Fibroblast of skin of scalp (primary cell): ENCODE measurements around the gene PLXNA2.

ENCODE experiments used
- DNase-seq: peaks from one replicate; pipeline ENCODE4 v3.0.0-alpha.2; 2013

Gene PLXNA2

DNA sequence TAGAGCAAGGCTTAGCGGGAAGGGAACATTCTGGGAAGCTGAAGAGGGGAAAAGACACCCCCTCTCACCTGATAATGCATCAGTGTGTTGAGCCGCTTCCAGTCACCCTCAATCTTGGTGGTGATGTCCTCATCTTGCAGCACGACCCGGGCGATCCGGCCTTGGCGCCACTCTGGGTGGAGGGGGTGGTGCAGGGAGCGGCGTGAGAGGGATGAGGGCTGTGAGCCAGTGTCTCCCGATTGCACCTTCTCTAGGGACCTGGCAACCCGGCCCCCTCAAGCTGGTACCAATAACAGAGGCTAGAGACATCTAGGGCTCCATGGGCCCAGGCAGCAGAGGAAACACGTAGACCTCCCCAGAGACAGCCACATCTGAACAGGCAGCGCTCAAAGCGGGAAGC lies 205.9 kb downstream of the PLXNA2 start:
- no peak for DNase-seq

DNA sequence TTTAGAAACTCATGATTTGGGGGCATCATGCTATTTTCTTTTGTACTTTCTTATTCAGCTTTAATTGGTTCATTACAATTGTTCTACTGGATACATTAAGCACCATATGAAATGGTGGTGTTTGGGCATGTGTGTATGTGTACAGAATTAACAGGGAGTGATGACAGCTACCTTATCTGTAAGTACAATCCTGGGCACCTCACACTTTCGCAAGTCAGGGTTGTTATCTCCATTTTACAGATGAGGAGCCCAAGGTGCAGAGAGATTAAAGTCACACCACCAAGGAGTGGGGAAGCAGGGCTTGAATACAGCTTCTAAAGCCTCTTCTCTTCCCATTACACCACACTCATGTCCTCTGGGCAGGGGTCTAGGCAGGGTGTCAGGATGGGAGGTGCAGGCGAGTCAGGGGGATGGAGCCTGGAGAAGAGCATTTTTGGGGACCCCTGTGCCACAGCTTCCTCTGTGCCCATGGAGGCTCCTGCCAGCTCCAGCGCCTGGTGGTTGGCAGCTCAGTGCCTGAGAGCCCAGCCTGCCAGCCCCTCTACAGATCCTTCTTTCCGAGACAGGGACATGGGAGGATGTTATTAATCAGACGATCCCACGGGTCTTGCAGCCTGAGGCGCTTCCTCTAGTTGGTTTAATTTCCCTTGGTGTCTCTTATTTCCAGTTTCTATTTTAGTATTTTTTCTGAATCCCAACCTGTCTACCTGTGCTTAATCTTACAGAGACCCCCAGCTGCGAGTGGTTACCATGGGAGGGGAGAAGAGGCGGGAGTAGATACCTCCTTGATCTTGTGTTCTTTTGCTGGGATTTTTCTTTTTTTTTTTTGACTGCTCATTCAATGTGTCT lies 207.0 kb downstream of the PLXNA2 start:
- DNase-seq, result no peak

DNA sequence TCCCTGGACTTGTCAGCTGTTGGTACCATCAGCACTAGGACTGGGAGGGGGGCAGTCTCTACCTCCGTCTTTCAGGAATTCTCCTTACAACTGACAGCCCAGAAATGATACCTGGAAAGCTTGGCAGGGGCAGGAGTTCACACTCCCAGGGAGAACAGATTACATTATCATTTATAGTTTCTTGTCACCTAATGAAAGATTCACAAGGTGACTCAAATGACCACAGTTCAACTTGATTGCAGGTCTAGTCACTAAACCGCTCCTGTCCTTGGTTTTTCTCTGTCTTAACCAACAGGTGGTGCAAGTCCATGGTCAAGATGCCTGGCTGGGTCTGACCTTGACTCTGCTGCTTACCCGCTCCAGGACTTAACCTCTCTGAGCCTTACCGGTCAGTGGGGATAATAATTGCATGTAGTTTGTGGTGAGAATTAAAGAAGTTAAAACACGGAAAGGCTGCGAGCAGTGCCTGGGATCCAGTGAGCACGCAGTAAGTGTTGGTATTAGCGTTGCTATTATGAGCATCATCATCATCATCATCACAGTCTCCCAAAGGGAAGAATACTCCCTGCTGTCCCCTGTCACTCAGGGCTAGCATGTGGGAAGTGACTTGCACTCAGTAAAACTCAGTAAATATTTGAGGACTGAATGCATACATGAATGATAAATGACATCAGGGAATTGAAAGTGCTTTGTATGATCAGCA lies 207.9 kb downstream of the PLXNA2 start:
- no peak for DNase-seq

DNA sequence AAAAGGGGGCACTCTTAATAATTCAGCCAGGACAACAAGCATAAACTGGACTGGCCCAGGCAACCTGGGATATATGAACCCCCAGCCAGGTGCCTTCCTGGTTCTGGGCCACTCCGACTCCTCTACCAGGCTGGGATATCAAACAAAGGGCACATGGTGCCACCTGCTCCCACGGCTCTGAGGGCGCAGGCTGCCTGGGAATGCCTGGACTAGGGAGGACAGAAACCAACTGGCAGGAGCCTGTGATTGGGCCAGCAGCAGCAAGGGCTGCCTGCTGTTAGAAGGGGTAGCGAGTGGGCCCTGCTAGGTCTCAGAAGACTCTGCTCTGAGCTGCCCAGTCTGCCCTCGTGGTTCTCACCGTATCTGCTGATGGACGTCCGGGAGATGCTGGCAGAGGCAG lies 210.0 kb downstream of the PLXNA2 start:
- DNase-seq, result no peak

DNA sequence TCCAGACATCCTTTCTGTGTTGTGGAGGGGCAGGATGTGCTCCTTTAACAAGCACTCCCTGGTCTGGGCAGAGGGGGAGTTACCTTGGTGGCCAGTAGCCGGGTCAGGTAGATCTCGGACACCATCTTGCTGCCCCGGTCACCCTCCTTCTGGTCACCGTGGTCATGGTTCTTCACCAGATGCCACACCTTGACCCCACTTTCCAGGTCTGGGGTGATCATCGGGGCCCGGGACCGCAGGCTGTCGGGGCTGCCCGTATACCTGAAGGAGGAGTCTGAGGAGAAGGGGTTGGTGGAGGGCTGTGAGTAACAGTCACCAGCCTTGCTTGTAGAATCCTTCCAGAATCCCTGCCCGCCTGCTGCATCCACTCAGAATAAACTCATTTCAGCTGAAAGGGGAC lies 210.9 kb downstream of the PLXNA2 start:
- DNase-seq, result no peak

DNA sequence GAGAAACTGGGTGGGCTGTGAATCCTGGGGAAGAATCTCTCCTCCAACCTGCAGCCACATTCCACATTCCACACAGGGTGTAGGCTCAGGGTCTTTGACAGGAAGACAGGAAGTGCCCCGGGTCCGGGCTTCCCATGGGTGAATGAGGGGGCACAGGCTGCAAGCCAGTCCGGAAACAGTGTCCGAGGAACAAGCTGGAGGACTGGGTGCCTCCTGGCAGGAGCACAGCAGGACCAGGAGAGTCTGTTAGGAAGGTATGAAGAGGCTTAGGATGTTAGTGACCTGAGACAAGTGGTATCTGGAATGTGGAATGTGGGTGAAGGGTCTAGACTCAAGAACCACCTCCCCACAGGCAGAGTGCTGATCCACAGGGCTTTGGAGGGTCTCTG lies 212.3 kb downstream of the PLXNA2 start:
- no peak for DNase-seq

DNA sequence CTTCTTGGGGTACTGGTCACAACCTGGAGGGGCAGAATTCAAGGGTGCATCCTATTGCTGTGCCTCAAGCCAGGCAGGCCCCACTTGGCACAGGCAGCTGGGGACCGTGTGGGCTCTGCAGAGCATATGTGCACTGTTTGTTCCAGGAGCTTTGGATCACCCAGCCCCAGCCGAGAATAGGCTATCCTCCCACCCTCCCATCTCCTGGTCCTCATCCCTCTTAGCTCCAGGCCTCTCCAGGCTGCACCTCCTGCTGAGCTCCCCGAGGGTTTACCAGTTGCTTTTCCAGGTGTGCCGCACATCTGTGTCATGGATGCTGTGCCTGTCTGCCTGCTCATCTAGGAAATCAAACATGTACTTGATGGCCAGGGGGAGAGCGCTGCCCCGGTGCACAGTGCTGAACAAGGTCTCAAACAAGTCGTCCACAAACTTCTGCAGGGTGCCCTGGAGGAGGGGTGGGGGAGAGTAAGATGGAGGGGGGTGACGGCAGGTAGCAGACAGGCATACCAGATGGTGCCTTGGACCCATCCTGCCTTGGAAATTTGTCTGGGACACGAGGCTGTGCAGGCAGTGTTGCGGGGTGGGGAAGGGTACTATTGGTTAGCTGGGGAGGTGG lies 212.8 kb downstream of the PLXNA2 start:
- no peak for DNase-seq

DNA sequence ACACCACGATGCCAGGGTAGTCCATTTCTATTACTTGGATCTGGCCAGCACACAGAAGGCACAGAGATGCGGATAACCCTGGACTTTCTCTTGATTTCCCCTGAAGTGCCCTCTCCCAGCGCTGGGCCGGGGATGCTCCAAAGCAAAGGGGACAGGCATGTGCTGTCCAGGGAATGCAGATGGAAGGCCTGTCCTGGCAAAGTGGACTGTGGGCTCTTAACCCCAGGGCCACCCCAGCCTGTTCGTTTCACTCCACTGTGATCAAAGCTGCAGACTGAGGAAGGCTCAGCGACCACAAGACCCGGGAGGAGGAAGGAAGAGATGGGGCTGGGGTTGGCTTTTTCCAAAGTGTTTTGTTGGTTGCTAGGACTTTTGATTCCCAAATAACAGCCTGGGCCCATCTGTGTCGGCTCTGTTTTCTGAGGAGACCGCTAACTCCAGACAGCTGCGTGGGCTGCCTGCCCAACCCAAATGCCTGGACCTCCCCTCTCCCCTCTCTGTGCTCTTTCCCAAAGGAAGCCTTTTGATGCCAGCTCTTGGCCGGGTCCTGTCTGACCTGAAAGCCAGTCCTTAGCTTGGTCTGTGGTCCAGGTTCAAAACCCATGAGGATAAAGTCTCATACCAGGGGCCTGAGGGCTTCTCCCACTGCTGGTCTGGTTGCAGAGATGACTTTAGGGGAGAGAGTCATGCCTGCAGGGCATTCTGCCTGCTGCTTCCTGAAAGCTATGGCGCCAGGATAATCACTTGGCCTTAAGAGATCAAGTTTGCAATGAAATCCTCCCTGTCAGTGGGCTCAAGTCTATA lies 213.7 kb downstream of the PLXNA2 start:
- peak; percentile 33 for DNase-seq

DNA sequence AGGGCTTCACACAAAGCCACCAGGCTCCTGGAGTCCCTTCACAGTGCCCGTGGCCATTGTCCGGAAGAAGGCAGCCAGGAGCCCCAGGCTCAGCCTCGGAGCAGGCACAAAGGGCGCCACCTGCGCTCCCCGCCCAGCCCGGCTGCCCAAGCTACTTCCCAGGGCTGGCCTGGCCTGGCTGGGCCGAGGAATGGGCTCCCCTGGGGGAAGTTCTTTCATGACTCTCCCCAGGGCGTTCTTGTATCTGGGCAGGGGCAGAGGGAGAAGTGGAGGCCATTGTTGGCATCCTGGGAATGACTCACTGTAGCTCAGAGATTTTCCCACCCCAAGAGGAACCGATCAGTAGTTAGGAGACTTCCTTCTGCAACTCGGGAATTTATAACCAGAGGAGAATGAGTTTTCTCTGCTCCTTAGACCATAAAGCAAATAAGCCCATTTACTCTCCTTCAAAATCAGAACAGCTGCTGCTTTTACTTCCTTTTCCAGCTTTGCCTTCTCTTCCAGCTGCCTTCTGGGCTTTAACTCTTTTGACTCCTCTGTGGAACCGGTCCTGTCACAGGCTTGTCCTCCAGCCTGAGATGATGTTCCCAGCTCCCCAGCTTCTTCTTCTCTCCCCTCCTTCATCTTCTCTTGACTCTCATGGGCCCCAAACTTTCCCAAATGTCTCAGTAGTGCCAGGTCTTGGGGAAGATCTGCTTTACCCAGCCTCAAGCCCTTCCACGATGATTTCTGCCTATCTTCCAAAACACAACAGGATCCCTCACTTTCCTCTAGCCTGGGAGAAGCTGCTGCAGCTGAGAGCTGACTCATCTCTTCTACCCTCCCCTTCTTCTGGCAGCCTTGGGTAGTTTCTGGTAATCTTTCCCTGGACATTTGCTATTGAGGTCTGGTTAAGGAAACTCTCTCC lies 214.6 kb downstream of the PLXNA2 start:
- peak; percentile 66 for DNase-seq

DNA sequence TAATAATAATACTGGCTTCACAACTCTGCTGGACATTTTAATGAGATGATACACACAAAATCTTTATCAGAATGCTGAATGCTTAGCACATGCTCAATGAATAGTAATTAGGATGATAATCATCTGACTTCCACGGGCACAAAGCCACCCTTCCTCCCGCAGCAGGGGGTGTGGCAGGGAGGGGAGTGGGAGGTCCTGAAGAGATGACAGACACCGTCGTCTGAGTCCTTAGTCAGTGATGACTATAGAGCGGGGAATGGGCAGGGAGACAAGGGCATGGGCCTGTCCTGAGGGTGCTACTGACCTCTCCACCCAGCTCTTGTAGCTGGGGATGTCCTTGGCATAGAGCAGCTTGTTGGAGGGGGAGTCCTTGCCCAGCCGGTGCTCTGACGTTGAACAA lies 215.7 kb downstream of the PLXNA2 start:
- no peak for DNase-seq

DNA sequence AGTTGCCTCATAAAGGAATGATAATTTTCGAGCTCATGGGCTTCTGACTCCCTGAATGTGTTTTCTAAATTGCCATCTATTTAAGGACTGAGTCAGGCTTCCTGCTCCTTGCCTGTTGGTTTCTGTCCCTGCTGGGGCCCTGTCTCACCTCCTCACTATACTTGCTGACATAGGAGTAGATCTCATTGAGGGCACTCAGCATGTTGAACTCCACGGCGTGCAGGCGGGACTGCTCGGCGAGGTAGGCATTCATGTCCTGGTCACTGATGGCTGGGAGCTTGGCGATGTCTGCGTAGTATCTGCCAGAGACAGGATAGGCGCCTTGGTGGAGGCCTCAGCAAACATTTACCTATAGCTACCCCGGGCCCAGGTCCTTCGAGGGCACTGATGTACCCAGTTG lies 216.3 kb downstream of the PLXNA2 start:
- DNase-seq, result no peak

DNA sequence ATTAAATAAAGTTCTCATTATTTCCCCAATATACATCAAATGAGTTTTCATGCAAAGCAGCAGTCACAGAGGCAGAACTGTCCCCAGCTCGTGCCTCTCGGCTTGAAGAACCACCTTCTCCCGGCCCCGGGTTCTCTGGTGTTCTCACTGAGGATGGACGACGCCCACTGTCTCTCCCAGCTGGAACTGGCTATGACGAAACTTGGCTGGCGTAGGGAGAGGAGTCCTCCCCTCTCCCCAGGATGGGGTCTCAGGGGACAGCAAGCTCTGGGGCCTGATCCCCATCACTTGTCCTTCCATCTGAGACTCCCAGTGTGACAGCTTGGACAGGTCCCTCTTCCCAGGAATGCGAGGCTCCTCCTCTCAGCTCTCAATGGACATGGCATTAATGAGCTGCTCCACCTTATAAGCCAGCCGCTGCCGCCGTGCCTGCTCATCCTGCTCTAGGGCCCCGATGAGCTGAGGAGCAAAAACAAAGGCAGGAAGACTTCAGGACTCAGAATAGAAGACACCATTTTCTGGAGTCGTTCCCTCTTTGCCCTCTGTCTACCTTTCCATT lies 217.2 kb downstream of the PLXNA2 start:
- no peak for DNase-seq

DNA sequence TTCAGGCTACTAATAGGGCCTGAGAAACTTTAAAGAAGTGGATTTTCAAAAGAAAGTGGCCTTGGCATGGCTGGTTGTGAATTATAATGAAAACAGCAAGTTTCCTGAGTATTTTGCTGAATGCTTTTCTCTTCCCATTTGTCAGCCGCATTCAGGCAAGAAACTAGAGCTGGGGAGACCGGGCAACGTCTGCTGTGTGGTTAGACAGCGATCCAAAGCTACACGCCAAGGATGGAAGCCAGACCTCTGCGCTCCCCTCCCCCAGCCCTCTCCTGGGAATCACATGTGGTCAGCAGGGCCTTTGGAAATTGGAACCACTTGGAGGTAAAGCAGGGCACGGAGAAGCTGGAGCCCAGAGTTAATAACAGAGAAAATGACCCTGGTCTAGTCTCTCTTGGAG lies 219.2 kb downstream of the PLXNA2 start:
- peak; percentile 74 for DNase-seq

DNA sequence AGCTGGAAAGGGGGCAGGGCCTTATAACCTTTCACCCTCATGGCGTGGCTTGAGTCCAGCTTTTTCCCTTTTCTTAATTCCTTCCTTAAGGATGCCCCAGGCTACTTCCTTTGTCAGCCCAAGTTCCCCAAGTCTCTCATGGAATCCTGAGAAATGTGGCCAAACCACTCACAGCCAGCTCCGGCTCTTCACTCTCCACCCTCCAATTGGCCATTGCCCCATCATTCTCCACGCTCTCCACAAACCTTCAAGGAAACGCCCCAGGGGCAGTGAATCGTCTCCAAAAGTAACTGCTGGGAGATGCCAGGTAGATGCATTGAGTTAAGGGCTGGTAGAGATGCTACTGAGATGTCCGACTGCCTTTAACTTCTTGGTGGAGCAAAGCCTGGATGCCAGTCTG lies 219.8 kb downstream of the PLXNA2 start:
- no peak for DNase-seq

DNA sequence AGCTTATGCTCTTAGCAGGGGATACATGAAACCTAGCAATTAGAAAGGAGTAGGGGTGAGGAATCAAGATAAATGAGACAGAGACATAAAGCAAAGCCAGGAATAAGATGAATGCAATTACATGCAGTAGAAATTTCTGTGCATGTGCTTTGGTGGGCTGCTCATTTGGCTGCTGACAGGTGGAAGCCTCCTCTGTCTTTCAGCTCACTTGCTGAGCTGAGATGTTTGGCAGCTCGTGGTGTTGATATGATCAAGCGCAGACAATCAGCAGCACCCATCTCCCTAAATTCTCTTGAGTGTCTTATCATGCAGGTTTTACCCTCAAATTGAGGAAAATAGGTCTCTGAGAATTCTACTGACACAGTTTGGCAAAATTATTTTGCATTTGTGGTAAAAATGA lies 224.9 kb downstream of the PLXNA2 start:
- DNase-seq, result no peak

DNA sequence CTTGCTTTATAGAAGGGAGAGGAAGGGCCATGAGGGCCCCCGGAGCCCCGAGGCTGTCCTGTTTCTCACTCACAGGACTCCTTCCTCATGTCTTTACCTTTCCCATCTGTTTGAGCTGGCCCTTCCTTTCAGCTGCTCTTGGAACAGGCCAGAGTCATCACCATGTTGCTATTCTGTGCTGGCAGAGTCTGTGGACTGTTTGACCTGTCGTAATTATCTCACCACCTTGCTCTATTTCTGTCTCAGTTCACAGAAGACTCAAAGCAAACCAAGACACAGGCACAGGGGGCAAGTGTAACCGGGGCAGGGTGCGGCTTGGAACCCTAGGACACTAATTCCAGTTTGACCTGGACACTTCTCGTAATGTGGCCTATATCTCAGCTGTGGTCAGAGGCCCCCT lies 228.9 kb downstream of the PLXNA2 start:
- no peak for DNase-seq

DNA sequence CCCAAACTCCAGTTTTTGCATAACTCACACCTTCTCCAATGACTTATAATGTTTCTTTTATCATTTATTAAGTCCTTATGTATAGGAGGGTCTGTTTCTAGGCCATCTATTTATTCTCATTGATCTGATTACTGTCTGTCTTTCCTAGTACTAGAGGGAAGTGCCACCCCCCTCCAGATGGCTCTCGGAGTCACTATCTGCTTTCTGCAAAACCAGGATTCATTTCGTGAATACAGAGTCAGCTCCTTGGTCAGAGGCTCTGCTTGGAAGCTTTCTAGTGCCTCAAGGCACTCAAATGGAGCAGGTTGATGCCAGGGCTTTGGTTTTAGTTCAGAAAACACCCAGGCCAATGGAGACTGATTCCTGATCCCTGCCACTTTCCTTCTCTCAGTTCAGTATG lies 231.0 kb downstream of the PLXNA2 start:
- DNase-seq, result no peak

DNA sequence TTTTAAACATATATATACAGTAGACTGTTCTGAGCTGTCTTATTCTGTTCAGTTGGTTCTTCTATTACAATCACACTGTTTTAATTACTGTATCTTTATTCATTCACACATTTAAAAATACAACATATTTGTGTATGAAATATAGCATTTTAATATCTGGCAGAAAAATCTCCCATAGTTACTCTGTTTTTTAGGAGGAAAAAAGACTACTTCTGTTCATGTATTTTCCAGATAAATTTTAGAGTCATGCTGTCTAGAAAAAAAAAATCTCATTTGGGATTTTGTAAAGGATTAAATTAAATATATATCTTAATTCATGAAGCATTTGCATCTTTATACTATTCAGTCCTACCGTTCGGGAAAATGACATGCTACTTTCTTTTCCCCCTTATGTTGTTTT lies 231.5 kb downstream of the PLXNA2 start:
- no peak for DNase-seq

DNA sequence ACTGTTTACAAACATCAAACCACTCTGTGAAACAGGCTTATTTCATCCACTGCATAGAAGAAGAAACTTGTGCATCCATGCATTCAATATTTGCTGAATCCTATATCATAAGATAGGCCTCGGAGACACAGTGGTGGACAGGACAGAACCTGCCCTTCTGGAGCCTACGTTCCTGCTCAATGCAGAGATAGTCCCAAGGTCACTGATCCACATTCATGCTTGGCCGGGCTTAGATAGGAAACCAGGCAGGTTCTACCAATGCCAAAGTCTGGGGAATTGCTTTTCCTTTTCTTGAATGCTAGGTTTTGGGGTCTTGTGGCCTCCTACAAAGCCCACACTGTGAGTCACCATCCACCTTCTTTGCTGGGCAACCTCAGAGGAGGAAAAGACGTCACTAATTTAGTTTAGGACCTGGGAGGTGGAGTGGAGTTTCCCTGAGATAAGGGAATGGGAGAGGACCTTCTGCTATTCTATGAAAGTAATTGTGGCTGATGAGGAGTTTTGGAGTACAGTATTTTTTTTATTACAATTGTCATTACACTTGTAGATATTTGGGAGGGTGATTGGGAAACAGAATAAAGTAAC lies 233.6 kb downstream of the PLXNA2 start:
- DNase-seq, result no peak

DNA sequence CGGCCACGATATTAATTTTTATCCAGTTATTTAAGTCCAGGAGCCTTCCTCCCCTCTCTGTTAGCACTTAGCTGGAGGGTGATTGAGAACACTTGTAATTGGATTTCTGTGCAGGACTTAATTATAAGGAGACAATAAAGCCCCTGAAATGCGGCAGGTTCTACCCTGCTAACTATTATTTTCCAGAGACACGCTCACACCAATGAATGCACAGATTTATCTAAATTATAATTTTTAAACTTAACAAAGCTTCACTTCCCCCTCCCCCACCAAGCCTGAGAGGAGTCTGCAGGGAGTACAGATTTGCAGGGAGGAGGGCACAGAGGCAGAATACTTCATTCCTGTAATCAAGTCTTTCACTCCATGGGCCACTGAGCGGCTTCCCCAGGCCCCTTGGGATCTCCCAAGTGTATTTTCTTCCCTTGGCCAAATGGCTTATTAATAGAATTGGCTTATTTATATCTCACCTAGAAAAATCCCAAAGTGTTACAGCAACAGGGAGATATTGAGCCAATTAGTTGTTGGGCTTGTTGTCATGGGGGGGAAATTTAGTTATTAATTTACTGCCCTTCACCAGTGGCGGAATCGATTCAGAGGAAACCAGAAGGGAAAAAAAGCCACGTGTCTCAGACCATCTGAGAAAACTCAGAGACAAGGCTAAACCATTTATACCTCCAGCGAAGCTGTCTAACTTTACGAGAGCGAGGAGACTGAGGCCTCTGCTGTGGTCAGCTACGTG lies 234.3 kb downstream of the PLXNA2 start:
- DNase-seq, result no peak
